PC-3 (cell line): Measurements from ENCODE around the gene NAPEPLD. TPM values are rescaled to one million over a fixed set of nuclear protein-coding genes. Genes with fewer than 3 reads are reported as not detected.
"Not testable (repeated sequence)": the region's sequence is repeated elsewhere in the genome, so short reads cannot be mapped to it uniquely, and the experiment has no call there.

ENCODE experiments used
- ATAC-seq: fragments of 200-7000 bp; cut with Tn5 transposase; 2 replicates; pipeline ENCODE4 v1.9.1; 2020; ENCODE audit warnings: mild to moderate bottlenecking, moderate library complexity
- BruUV-seq: library from RNA; stranded (reverse); fragments of 400-500 nt; replicated peaks from 2 replicates; lab custom pipeline; 2021; lab: Mats Ljungman, UMichigan
- CTCF ChIA-PET: fragments of 300-600 bp; sonication (Branson Sonifier 250); formaldehyde crosslinking; loops from one replicate; lab custom pipeline; 2022; ENCODE audit warnings: antibody characterized with exemption; lab: Charles Lee
- POLR2A ChIA-PET: fragments of 300-600 bp; sonication (Branson Sonifier 250); formaldehyde crosslinking; loops from one replicate; lab custom pipeline; 2022; ENCODE audit warnings: antibody characterized with exemption; ENCODE audit not compliant: unreplicated experiment; lab: Charles Lee
- DNase-seq: peaks from one replicate; pipeline ENCODE4 v3.0.0-alpha.2; 2015
- H2AFZ ChIP-seq: fragments of 300-600 bp; sonication (generic); 2 replicates; pipeline ENCODE4 v1.6.0; 2016; ENCODE audit warnings: antibody characterized with exemption, low read length
- H3F3A ChIP-seq: fragments of 300-600 bp; sonication (generic); one replicate; pipeline ENCODE4 v1.6.0; 2017; ENCODE audit warnings: antibody characterized with exemption, low read length, control low read depth, mild to moderate bottlenecking; ENCODE audit not compliant: unreplicated experiment
- H3K27ac ChIP-seq: fragments of 300-600 bp; sonication (generic); 2 replicates; pipeline ENCODE4 v1.5.1; 2016; ENCODE audit warnings: mild to moderate bottlenecking, low read length
- H3K27me3 ChIP-seq: fragments of 300-600 bp; sonication (generic); 2 replicates; pipeline ENCODE4 v1.6.1; 2016; ENCODE audit warnings: low read length, mixed read lengths
- H3K36me3 ChIP-seq: fragments of 300-600 bp; sonication (generic); 2 replicates; pipeline ENCODE4 v1.6.1; 2016; ENCODE audit warnings: low read depth, mixed run types, low read length, mixed read lengths
- H3K4me1 ChIP-seq: fragments of 300-600 bp; sonication (generic); 2 replicates; pipeline ENCODE4 v1.5.1; 2016; ENCODE audit warnings: low read length; ENCODE audit not compliant: insufficient read depth
- H3K4me2 ChIP-seq: fragments of 300-600 bp; sonication (generic); 2 replicates; pipeline ENCODE4 v1.6.0; 2016; ENCODE audit warnings: low read length
- H3K4me3 ChIP-seq: fragments of 300-600 bp; sonication (generic); 2 replicates; pipeline ENCODE4 v1.5.1; 2016; ENCODE audit warnings: mild to moderate bottlenecking, low read length, mixed read lengths
- H3K79me2 ChIP-seq: fragments of 300-600 bp; sonication (generic); 2 replicates; pipeline ENCODE4 v1.6.1; 2017; ENCODE audit warnings: low read length, mixed read lengths
- H3K9ac ChIP-seq: fragments of 300-600 bp; sonication (generic); 2 replicates; pipeline ENCODE4 v1.6.0; 2016; ENCODE audit warnings: mild to moderate bottlenecking, low read length
- H3K9me2 ChIP-seq: fragments of 300-600 bp; sonication (generic); replicated peaks from 2 replicates; pipeline ENCODE4 v1.6.1; 2016; ENCODE audit warnings: mixed run types, low read length, mixed read lengths
- H3K9me3 ChIP-seq: fragments of 300-600 bp; sonication (generic); 2 replicates; pipeline ENCODE4 v1.6.1; 2016; ENCODE audit warnings: low read length, mixed read lengths
- H4K20me1 ChIP-seq: fragments of 300-600 bp; sonication (generic); 2 replicates; pipeline ENCODE4 v1.6.1; 2016; ENCODE audit warnings: low read length, mixed read lengths
- CTCF ChIP-seq: fragments of 300-600 bp; sonication (generic); conservative IDR thresholded peaks from 2 replicates; pipeline ENCODE4 v1.5.1; 2017; ENCODE audit warnings: antibody characterized with exemption, low read depth, mild to moderate bottlenecking, low read length
- EZH2 ChIP-seq: fragments of 300-600 bp; sonication (generic); IDR thresholded peaks from one replicate; pipeline ENCODE4 v1.6.1; 2017; ENCODE audit warnings: antibody characterized with exemption, mild to moderate bottlenecking, low read length; ENCODE audit not compliant: unreplicated experiment
- EZH2phosphoT487 ChIP-seq: fragments of 300-600 bp; sonication (generic); IDR thresholded peaks from 2 replicates; pipeline ENCODE4 v1.6.1; 2018; ENCODE audit warnings: mild to moderate bottlenecking, antibody characterized with exemption, low read length, borderline replicate concordance
- intact Hi-C: fragments of 100-400 bp; cut with micrococcal nuclease; formaldehyde crosslinking; loops from 2 replicates; pipeline ENCODE4 v1.9.0; 2023
- total RNA-seq: library from RNA; depleted of rRNA; stranded (reverse); fragments of >200 nt; gene quantifications from 2 replicates; pipeline ENCODE4 v1.2.3, GENCODE V29; 2014

Gene NAPEPLD
- total RNA-seq, 1 experiment from 2014 or later, result 2.5 TPM

- Histone ChIP-seq H3K27me3 (no peaks in the 10 kb centered on the region), H4K20me1 (no peaks in the 10 kb centered on the region), H3K9me2 (no peaks in the 10 kb centered on the region), H3K79me2 (peaks cover 61% of the 10 kb centered on the region), H3K4me2 (no peak overlapping the region), H3K36me3 (no peaks in the 10 kb centered on the region; the same call in 1 of the 2 replicates), H3K27ac (no peak overlapping the region), H3K4me3 (no peak overlapping the region), H3F3A (no peaks in the 10 kb centered on the region), H2AFZ (no peak overlapping the region), H3K9me3 (no peaks in the 10 kb centered on the region), H3K4me1 (peaks cover 4% of the 10 kb centered on the region; the same call in 1 of the 2 replicates), H3K9ac (no peak overlapping the region)
- DNase-seq (no peak), ATAC-seq (no peak)
- no TSS peak for BruUV-seq
- ChIA-PET CTCF (no interaction called here), POLR2A (no interaction called here)
- intact Hi-C loops, result no loop called here
- TF ChIP-seq CTCF, result no peak
- TF ChIP-seq EZH2phosphoT487, result no peak
- no peak for TF ChIP-seq EZH2
Measured at GRCh38 chr7:103079836-103080235, 69.1 kb downstream of the NAPEPLD start.

- DNase-seq, H2AFZ ChIP-seq, H3F3A ChIP-seq, BruUV-seq, H3K4me2 ChIP-seq, ATAC-seq, H3K27ac ChIP-seq, H3K4me3 ChIP-seq, H3K4me1 ChIP-seq, intact Hi-C loops, H4K20me1 ChIP-seq, H3K9me2 ChIP-seq, H3K36me3 ChIP-seq, H3K9ac ChIP-seq, POLR2A ChIA-PET, H3K27me3 ChIP-seq, CTCF ChIA-PET, H3K9me3 ChIP-seq: not testable (repeated sequence)
- H3K79me2 ChIP-seq, result peaks cover 61% of the 10 kb centered on the region
Measured at GRCh38 chr7:103078226-103078625, 70.7 kb downstream of the NAPEPLD start.

- TF ChIP-seq EZH2 (no peak), EZH2phosphoT487 (no peak), CTCF (no peak)
- no peaks in the 10 kb centered on the region for H3K9me3 ChIP-seq
- H3K9me2 ChIP-seq, result no peaks in the 10 kb centered on the region
- DNase-seq (no peak), ATAC-seq (no peak)
- peaks cover 12% of the 10 kb centered on the region; the same call in 1 of the 2 replicates for H3K4me1 ChIP-seq
- H3K9ac ChIP-seq, result no peak overlapping the region
- H3K4me2 ChIP-seq, result 0 out of 2 replicates have a peak overlapping the region, but pooled peaks have one; percentile 90
- no peak overlapping the region for H3K27ac ChIP-seq
- no peak overlapping the region for H2AFZ ChIP-seq
- H3F3A ChIP-seq, result no peaks in the 10 kb centered on the region
- H3K79me2 ChIP-seq, result peaks cover 55% of the 10 kb centered on the region
- intact Hi-C loops, result no loop called here
- no peaks in the 10 kb centered on the region for H4K20me1 ChIP-seq
- H3K36me3 ChIP-seq, result no peaks in the 10 kb centered on the region; the same call in 1 of the 2 replicates
- H3K27me3 ChIP-seq, result no peaks in the 10 kb centered on the region
- POLR2A ChIA-PET, result no interaction called here
- BruUV-seq, result no TSS peak
- no peak overlapping the region for H3K4me3 ChIP-seq
- CTCF ChIA-PET, result no interaction called here
Measured at GRCh38 chr7:103077318-103077717, 71.6 kb downstream of the NAPEPLD start.
